ENCODE data around the gene TCF12.

The TCF12 gene

DNA sequence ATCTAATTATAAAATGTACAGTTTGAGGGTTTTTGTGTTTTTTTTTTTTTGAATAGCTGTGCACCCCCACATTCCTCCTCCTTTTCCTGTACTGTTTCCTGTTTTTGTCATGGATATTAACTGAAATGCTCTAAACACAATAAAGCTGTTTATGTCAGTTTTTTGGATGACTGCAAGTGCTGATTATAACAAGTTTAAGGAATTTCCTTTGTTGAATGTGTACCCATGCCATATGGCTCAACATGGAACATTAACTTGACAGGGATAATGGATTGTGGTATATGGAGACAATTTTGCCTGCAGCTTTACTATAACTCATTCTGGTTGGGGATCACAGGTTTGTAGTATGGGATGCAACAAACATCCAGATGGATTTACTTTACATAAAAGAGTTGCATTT lies 216.4 kb downstream of the TCF12 start:
- Histone ChIP-seq H3K79me2 (peaks cover 2% of the 10 kb centered on the region), H3K27me3 (ENCODE audit: control insufficient read depth, insufficient read depth, low read length) (no peaks in the 10 kb centered on the region), H2AFZ (no peak overlapping the region), H3K4me1 (peaks cover 5% of the 10 kb centered on the region), H3K36me3 (ENCODE audit: control insufficient read depth, insufficient read depth, low read length) (no peaks in the 10 kb centered on the region), H3K4me2 (ENCODE audit: low read length) (no peak overlapping the region), H3K9me3 (ENCODE audit: control insufficient read depth, low read length) (no peaks in the 10 kb centered on the region), H3K4me3 (ENCODE audit: low read depth, low read length) (no peak overlapping the region), H3K9ac (no peak overlapping the region), H3K27ac (no peak overlapping the region)
- no peak for TF ChIP-seq CTCF (IDR thresholded peaks at IDR 0.05)

DNA sequence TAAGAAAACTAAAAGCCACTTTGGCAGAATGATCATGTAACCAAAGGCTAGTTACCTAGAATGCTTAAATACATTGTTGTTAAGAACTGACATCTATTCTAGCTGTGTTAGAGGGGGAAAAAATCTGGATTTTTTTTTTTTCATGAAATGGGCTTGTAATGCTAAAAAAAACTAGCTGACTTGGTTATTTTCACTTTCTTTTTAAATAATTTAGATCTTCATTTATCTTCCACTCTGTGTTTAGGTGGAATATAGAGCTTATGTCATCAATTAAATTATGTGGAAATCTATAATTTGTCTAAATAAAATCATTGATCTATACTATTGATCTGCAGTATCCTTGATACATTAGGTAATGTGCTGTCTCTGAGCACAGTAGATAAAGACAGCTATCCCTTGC lies 217.4 kb downstream of the TCF12 start:
- H3K9me3 ChIP-seq (ENCODE audit: control insufficient read depth, low read length): no peaks in the 10 kb centered on the region
- no peaks in the 10 kb centered on the region for H3K36me3 ChIP-seq (ENCODE audit: control insufficient read depth, insufficient read depth, low read length)
- H3K9ac ChIP-seq: no peak overlapping the region
- H3K4me1 ChIP-seq: peaks cover 5% of the 10 kb centered on the region
- no peak overlapping the region for H2AFZ ChIP-seq
- no peak overlapping the region for H3K4me2 ChIP-seq (ENCODE audit: low read length)
- no peak for TF ChIP-seq CTCF (IDR thresholded peaks at IDR 0.05)
- H3K4me3 ChIP-seq (ENCODE audit: low read depth, low read length): no peak overlapping the region
- peaks cover 5% of the 10 kb centered on the region for H3K79me2 ChIP-seq
- no peaks in the 10 kb centered on the region for H3K27me3 ChIP-seq (ENCODE audit: control insufficient read depth, insufficient read depth, low read length)
- H3K27ac ChIP-seq: no peak overlapping the region

DNA sequence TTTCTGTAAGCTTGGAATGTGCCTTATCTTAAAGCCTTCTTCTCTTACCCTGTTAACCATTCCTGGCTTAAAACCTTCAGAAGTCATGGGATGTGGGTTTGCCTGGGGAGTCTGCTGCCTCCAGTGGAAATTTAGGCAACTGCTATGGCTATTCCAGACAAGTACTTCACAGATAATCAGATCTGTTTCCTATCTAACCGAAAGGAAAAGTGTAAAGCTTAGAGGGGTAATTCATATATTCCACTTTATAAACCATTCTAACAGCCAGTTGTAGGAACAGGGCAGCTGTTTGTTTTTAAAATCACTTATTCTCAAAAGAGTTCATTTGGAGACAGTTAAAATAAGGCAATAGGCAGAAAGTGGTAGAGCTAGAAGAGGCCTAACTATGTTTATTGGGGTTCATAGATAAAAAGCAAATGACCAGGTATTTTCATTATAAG lies 219.9 kb downstream of the TCF12 start:
- peaks cover 5% of the 10 kb centered on the region for H3K79me2 ChIP-seq
- peak; percentile 60 for TF ChIP-seq CTCF (IDR thresholded peaks at IDR 0.05)

GRCh38 chr15:57143511-57144078 lies 225.2 kb downstream of the TCF12 start:
- Histone ChIP-seq H3K9me3 (ENCODE audit: control insufficient read depth, low read length) (no peaks in the 10 kb centered on the region), H3K27ac (no peak overlapping the region), H3K27me3 (ENCODE audit: control insufficient read depth, insufficient read depth, low read length) (no peaks in the 10 kb centered on the region), H3K9ac (no peak overlapping the region), H3K4me2 (ENCODE audit: low read length) (no peak overlapping the region), H2AFZ (no peak overlapping the region), H3K36me3 (ENCODE audit: control insufficient read depth, insufficient read depth, low read length) (no peaks in the 10 kb centered on the region), H3K79me2 (peaks cover 5% of the 10 kb centered on the region), H3K4me1 (peaks cover 5% of the 10 kb centered on the region), H3K4me3 (ENCODE audit: low read depth, low read length) (no peak overlapping the region)
- no peak for TF ChIP-seq CTCF (IDR thresholded peaks at IDR 0.05)

More for the DNA sequence above, 219.9 kb downstream of the TCF12 start:
- Histone ChIP-seq H2AFZ (no peak overlapping the region), H3K27ac (no peak overlapping the region), H3K9ac (no peak overlapping the region), H3K9me3 (ENCODE audit: control insufficient read depth, low read length) (no peaks in the 10 kb centered on the region), H3K27me3 (ENCODE audit: control insufficient read depth, insufficient read depth, low read length) (no peaks in the 10 kb centered on the region), H3K36me3 (ENCODE audit: control insufficient read depth, insufficient read depth, low read length) (no peaks in the 10 kb centered on the region), H3K4me1 (peaks cover 5% of the 10 kb centered on the region), H3K4me2 (ENCODE audit: low read length) (peak overlapping the region; percentile 23), H3K4me3 (ENCODE audit: low read depth, low read length) (no peak overlapping the region)

DNA sequence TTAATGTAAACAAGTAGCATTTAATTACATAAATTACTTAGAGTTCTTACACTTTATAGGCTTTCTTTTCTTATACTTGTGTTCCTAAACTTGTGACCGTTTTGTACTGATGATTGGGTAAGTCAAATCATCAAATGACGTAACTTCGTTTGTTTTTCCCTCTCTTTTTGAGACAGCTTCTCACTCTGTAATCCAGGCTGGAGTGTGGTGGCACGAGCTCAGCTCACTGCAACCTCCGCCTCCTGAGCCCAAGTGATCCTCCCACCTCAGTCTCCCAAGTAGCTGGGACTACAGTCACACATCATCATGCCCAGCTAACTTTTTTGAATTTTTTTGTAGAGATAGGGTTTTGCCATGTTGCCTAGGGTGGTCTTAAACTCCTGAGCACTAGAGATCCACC lies 226.0 kb downstream of the TCF12 start:
- Histone ChIP-seq H3K9me3 (ENCODE audit: control insufficient read depth, low read length) (no peaks in the 10 kb centered on the region), H2AFZ (no peak overlapping the region), H3K4me1 (peaks cover 2% of the 10 kb centered on the region), H3K4me2 (ENCODE audit: low read length) (no peak overlapping the region), H3K27ac (no peak overlapping the region), H3K9ac (no peak overlapping the region), H3K4me3 (ENCODE audit: low read depth, low read length) (no peak overlapping the region), H3K79me2 (peaks cover 3% of the 10 kb centered on the region), H3K27me3 (ENCODE audit: control insufficient read depth, insufficient read depth, low read length) (no peaks in the 10 kb centered on the region), H3K36me3 (ENCODE audit: control insufficient read depth, insufficient read depth, low read length) (no peaks in the 10 kb centered on the region)
- TF ChIP-seq CTCF (IDR thresholded peaks at IDR 0.05): no peak
